ENCODE measurements around the gene DNAJC6. TPM values are rescaled to one million over a fixed set of nuclear protein-coding genes. Genes with fewer than 3 reads are reported as not detected.

The DNAJC6 gene
- total and polyA plus RNA-seq, 2 donors from 2014 or later = 2.9 to 5.8 TPM

GRCh38 chr1:65393928-65394327 is 84.6 kb downstream of the DNAJC6 start:
- Histone ChIP-seq H3K4me3 (ENCODE audit: low read length in 3 of 3) (no peak overlapping the region), H3K27me3 (ENCODE audit: control insufficient read depth, insufficient read depth, low read length) (no peaks in the 10 kb centered on the region), H3K9ac (ENCODE audit: low read length in 3 of 3) (no peak overlapping the region), H3K9me3 (ENCODE audit: control insufficient read depth in 2 of 3, insufficient read depth in 1 of 3, low read length in 3 of 3) (no peaks in the 10 kb centered on the region), H3K27ac (ENCODE audit: low read depth in 2 of 2, low read length in 2 of 2) (no peak overlapping the region), H3K4me1 (ENCODE audit: control insufficient read depth in 2 of 3, insufficient read depth in 2 of 3, low read depth in 1 of 3, low read length in 3 of 3) (no peaks in the 10 kb centered on the region), H3K36me3 (ENCODE audit: control insufficient read depth in 2 of 3, insufficient read depth in 3 of 3, low read length in 3 of 3) (peaks cover 0 to 2% (median 0%) of the 10 kb centered on the region in 3 donors)
- FAIRE-seq (no peak), DNase-seq (no peak)
- intact Hi-C loops (cut with DNase I) = no loop called here
- TF ChIP-seq CTCF (IDR thresholded peaks at IDR 0.05; ENCODE audit: borderline replicate concordance, extremely low read depth, insufficient read depth) = no peak

- intact Hi-C loops (cut with DNase I) = no loop called here
- no peak overlapping the region for H3K27ac ChIP-seq (ENCODE audit: low read depth in 2 of 2, low read length in 2 of 2)
- no peaks in the 10 kb centered on the region for H3K9me3 ChIP-seq (ENCODE audit: control insufficient read depth in 2 of 3, insufficient read depth in 1 of 3, low read length in 3 of 3)
- H3K27me3 ChIP-seq (ENCODE audit: control insufficient read depth, insufficient read depth, low read length) = no peaks in the 10 kb centered on the region
- FAIRE-seq (no peak), DNase-seq (no peak)
- no peak overlapping the region for H3K4me3 ChIP-seq (ENCODE audit: low read length in 3 of 3)
- peaks cover 0 to 2% (median 0%) of the 10 kb centered on the region in 3 donors for H3K36me3 ChIP-seq (ENCODE audit: control insufficient read depth in 2 of 3, insufficient read depth in 3 of 3, low read length in 3 of 3)
- TF ChIP-seq CTCF (IDR thresholded peaks at IDR 0.05; ENCODE audit: borderline replicate concordance, extremely low read depth, insufficient read depth) = no peak
- no peaks in the 10 kb centered on the region for H3K4me1 ChIP-seq (ENCODE audit: control insufficient read depth in 2 of 3, insufficient read depth in 2 of 3, low read depth in 1 of 3, low read length in 3 of 3)
- H3K9ac ChIP-seq (ENCODE audit: low read length in 3 of 3) = no peak overlapping the region
Observed at GRCh38 chr1:65395887-65396612, 86.7 kb downstream of the DNAJC6 start.

GRCh38 chr1:65398083-65398482 is 88.7 kb downstream of the DNAJC6 start:
- TF ChIP-seq CTCF (IDR thresholded peaks at IDR 0.05; ENCODE audit: borderline replicate concordance, extremely low read depth, insufficient read depth) = no peak
- no peak for FAIRE-seq
- H3K9me3 ChIP-seq (ENCODE audit: control insufficient read depth in 2 of 3, insufficient read depth in 1 of 3, low read length in 3 of 3) = no peaks in the 10 kb centered on the region
- no peak overlapping the region for H3K4me3 ChIP-seq (ENCODE audit: low read length in 3 of 3)
- no peaks in the 10 kb centered on the region for H3K36me3 ChIP-seq (ENCODE audit: control insufficient read depth in 2 of 3, insufficient read depth in 3 of 3, low read length in 3 of 3)
- H3K27ac ChIP-seq (ENCODE audit: low read depth in 2 of 2, low read length in 2 of 2) = no peak overlapping the region
- no peaks in the 10 kb centered on the region for H3K4me1 ChIP-seq (ENCODE audit: control insufficient read depth in 2 of 3, insufficient read depth in 2 of 3, low read depth in 1 of 3, low read length in 3 of 3)
- no peak for DNase-seq
- H3K9ac ChIP-seq (ENCODE audit: low read length in 3 of 3) = no peak overlapping the region
- intact Hi-C loops (cut with DNase I) = no loop called here
- no peaks in the 10 kb centered on the region for H3K27me3 ChIP-seq (ENCODE audit: control insufficient read depth, insufficient read depth, low read length)
